Right lobe of liver (tissue), 4 donors: ENCODE measurements around the gene MUC6.

Experiments used
- POLR2A ChIP-seq: fragments of 450-650 bp; IDR thresholded peaks from one replicate; pipeline ENCODE4 v1.6.1; 2017; ENCODE audit warnings: antibody characterized with exemption, mild to moderate bottlenecking
- TF ChIP-seq, protein P1 (sequence below), 4 donors: fragments of 200-600 bp in 3 of 4; fragments of 450-650 bp in 1 of 4; IDR thresholded peaks; one replicate each; pipeline versions ENCODE4 v1.5.1 to v1.8.0; 2016 to 2022; ENCODE audit warnings: antibody characterized with exemption in 4 of 4, mild to moderate bottlenecking in 2 of 4
- donor health status: DM: no; HTN: no; CAD: no.
- donor health status: DM: no; HTN: no; CAD: no.
- donor health status: DM: no; HTN: yes; CAD: no.

DNA sequence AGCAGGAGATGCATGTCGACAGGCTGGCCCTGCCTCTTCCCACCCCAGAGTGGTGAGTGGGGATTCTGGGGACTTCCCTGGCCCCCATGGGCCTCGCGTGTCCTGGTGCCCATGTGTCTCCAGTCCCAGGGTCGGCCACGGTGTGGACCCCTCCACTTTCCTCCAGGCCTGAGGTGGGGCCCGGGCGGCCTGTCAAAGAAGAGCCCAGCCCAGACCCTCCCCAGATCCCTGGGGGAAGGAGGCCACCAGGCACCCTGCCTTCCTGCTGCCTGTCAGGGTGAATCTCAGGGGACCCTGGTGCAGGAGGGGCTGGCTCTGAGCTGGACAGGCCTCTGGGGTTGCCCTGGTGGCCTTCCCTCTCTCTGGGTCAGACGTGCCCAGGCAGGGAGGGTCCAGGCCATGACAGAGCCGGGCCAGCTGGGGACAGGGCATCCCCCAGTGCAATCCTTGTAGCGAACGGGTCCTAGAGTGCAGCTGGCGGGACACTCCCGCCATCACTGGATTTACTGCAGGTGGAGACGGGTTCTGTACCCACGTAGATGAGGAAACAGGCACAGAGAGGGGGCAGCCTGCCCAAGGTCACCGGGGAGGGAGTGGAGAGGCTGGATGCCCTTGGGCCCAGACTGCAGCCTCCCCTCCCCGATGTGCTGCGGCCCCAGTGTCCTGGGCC lies 13.5 kb upstream of the MUC6 start:
- TF ChIP-seq, protein P1, sequence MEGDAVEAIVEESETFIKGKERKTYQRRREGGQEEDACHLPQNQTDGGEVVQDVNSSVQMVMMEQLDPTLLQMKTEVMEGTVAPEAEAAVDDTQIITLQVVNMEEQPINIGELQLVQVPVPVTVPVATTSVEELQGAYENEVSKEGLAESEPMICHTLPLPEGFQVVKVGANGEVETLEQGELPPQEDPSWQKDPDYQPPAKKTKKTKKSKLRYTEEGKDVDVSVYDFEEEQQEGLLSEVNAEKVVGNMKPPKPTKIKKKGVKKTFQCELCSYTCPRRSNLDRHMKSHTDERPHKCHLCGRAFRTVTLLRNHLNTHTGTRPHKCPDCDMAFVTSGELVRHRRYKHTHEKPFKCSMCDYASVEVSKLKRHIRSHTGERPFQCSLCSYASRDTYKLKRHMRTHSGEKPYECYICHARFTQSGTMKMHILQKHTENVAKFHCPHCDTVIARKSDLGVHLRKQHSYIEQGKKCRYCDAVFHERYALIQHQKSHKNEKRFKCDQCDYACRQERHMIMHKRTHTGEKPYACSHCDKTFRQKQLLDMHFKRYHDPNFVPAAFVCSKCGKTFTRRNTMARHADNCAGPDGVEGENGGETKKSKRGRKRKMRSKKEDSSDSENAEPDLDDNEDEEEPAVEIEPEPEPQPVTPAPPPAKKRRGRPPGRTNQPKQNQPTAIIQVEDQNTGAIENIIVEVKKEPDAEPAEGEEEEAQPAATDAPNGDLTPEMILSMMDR (IDR thresholded peaks at IDR 0.05): no peak
- TF ChIP-seq POLR2A: no peak
